ENCODE measurements around the gene NKG7.
"Not testable (repeated sequence)": the region's sequence is repeated elsewhere in the genome, so short reads cannot be mapped to it uniquely, and the experiment has no call there.

The NKG7 gene, protein sequence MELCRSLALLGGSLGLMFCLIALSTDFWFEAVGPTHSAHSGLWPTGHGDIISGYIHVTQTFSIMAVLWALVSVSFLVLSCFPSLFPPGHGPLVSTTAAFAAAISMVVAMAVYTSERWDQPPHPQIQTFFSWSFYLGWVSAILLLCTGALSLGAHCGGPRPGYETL

GRCh38 chr19:51372649-51373504 is at the start of gene NKG7:
Gene NKG7, minus strand, starts transcription at chr19:51372654. Its CDS starts 119 bp downstream, at chr19:51372535.
- DNase-seq (ENCODE audit: low spot score), result peak; percentile 92

DNA sequence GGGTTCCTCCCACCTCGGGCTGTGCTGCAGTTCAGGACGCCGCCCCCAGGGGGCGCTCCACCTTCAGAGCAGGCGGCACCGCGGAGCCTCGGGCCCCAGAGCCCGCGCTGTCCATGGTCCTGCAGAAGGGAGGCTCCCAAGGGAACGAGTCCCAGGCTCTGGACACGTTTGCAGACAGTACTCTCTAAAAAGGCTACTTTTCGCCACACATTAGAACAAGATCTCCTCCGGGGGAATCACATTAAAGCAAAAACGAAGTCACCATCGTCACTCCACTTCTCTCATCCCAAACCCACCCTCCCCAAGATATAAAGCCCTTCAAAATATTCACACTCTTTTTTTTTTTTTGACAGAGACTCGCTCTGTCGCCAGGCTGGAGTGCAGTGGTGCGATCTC is 49.6 kb upstream of the NKG7 start:
- peak; percentile 84 for DNase-seq (ENCODE audit: low spot score)

- DNase-seq (ENCODE audit: low spot score), result no peak
Observed at GRCh38 chr19:51421229-51422052, 49.0 kb upstream of the NKG7 start.

DNA sequence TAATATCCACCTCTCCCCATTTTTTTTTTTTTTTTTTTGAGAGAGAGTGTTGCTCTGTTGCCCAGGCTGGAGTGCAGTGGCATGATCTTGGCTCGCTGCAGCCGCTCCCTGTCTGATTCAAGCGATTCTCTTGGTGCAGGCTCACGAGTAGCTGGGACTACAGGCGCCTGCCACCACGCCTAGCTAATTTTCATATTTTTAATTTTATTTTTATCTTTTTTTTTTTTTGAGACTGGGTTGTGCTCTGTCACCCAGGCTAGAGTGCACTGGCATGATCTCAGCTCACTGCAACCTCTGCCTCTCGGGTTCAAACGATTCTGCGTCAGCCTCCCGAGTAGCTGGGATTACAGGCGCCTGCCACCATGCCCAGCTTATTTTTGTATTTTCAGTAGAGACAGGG is 48.1 kb upstream of the NKG7 start:
- DNase-seq (ENCODE audit: low spot score), result not testable (repeated sequence)

GRCh38 chr19:51418707-51419106 is 46.3 kb upstream of the NKG7 start:
- no peak for DNase-seq (ENCODE audit: low spot score)

GRCh38 chr19:51417810-51418157 is 45.3 kb upstream of the NKG7 start:
- DNase-seq (ENCODE audit: low spot score), result no peak

- peak; percentile 9 for DNase-seq (ENCODE audit: low spot score)
Observed at GRCh38 chr19:51417107-51417809, 44.8 kb upstream of the NKG7 start, which contains the start of gene SIGLEC10. Gene SIGLEC10, minus strand, starts transcription at chr19:51417642. Its CDS starts 61 bp downstream, at chr19:51417581.

GRCh38 chr19:51416422-51416821 is 44.0 kb upstream of the NKG7 start:
- DNase-seq (ENCODE audit: low spot score), result not testable (repeated sequence)

DNA sequence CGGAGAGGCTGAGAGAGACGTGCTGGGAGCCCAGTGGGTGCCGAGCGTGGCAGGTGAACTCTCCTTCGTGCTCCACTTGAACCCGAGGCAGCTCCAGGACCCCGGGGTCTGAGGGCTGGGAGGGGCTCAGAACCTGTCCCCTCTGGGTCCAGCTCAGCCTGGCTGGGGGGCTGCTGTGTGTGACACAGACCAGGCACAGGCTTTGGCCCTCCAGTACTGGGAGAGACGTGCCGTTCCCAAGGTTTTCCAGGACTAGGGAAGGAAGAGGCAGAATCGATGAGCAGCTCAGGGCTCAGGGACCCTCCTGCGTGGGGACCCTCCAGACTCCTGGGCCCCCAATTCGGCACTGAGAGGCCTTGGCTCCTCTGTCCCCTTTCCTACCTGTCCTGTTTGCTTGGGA is 42.7 kb upstream of the NKG7 start:
- no peak for DNase-seq (ENCODE audit: low spot score)

GRCh38 chr19:51410950-51411748 is 38.7 kb upstream of the NKG7 start:
- DNase-seq (ENCODE audit: low spot score), result no peak

DNA sequence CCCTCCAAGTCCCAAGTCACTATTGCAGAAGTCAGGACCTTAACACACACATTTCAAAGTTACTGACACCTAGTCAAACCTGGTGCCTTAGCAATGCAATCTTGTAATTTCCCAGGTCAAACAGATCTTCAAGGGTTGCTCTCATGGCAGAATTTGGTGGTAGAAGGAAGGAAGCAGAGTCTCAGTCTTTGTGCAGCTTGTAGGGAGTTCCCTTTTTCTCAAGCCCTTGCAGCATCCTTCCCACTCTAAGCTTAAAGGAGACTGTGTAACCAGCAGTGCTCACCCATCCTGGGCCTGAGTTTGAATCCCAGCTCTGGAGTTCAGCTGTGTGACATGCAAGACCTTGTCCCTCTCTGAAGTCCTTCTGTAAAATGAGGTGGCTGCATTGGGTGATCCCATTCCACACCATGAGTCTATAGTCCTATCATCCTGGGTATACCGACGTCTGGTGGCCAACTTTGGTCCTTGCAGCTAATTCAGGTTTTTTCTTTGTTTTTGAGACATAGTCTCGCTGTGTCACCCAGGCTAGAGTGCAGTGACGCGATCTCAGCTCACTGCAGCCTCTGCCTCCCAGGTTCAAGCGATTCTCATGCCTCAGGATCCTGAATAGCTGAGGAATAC is 35.2 kb upstream of the NKG7 start:
- DNase-seq (ENCODE audit: low spot score), result peak; percentile 51

DNA sequence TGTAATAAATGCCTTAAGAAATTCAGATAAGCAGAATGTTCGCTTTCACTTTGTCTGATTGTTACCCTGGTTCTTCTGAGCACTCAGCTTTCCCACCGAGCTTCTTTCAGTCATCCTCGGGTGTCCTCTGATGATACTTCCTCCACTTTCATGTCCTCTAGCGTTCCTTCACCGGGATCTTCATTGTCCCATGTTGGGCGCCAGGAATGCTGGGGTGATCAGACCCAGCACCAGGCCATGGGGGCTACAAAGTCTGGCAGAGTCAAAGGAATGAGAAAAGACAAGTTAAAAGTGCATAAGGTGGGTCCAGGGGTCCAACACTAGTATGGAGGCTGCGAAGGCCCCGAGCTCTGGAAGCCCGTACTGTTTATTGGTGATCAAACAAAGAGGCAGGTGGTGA is 29.7 kb upstream of the NKG7 start:
- DNase-seq (ENCODE audit: low spot score), result no peak

GRCh38 chr19:51399936-51400335 is 27.5 kb upstream of the NKG7 start:
- not testable (repeated sequence) for DNase-seq (ENCODE audit: low spot score)

DNA sequence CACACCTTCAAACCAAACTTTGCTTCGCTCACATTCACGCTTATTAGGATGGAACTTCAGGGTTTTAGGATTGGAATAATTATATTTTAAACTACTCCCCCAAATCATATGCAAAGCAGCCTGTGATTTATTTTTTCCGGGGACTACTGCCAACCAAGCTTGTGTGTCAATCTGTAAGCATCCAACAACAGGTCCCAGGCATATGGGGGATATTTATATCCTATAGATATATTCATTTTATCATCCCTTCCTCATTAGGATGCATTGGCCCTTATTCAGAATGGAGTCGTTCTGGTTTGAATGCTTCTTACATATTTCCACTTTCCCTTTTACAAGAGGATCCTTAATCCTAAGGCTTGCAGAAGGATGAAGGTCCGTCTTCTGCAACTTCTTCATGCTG is 26.8 kb upstream of the NKG7 start:
- no peak for DNase-seq (ENCODE audit: low spot score)

- DNase-seq (ENCODE audit: low spot score), result peak; percentile 41
Observed at GRCh38 chr19:51398096-51398704, 25.7 kb upstream of the NKG7 start.

GRCh38 chr19:51397453-51397852 is 25.0 kb upstream of the NKG7 start:
- DNase-seq (ENCODE audit: low spot score), result not testable (repeated sequence)

DNA sequence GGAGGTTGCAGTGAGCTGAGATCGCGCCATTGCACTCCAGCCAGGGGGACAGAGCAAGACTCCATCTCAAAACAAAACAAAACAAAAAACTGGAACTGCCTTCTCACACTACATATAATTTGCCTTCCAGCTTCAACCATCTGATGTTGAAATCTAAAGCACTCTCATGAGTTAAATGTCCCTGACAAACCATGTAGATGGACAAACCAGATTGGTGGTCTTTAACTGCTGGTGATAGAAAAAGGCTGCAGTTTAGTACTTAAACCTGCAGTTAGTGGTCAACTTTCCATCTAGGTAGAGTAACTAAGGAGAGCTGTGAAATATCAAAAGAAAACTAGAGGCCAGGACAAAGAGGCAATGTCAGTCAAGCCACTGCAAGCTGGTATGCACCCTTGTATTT is 23.7 kb upstream of the NKG7 start:
- no peak for DNase-seq (ENCODE audit: low spot score)

DNA sequence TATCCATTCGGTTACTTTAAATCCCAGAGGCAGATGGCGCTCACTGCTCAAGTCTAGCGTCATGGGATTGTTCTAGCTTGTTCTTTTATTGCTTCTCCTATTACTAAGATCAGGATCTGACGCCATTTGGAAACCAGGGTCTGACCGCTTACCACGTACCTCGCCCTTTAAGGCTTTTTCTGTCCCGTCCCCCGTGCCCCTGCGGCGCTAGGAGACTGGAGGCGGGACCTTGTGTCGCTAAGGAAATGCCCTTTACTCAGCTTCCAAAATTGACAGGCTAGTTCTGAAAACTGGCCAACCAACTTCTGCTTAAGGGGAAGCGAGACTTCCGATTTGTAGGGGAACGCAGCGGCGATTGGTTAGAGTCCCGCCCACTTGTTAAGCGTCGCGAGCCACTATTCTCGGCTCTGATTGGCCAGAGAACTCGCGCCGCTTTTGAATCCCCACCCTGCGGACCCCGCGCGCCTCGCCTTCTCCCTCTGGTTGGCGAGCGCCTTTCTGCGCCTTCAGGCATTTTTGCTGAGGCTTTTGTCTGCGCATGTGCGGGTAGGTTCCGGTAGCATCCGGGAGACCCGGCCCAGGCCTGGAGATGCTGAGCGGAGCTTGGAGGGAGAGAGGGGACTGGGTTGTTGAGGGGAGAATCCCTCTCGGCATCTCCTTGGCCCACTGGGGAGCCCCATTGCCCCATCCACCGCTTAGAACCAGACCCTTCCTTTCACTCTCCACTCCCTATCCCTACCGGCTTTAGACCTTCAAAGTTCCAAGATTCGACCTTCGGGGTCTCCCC is 21.8 kb upstream of the NKG7 start:
- peak; percentile 95 for DNase-seq (ENCODE audit: low spot score)

GRCh38 chr19:51392701-51393100 is 20.2 kb upstream of the NKG7 start:
- no peak for DNase-seq (ENCODE audit: low spot score)
